ENCODE measurements around the gene SLC26A2. TPM values are rescaled to one million over a fixed set of nuclear protein-coding genes. Genes with fewer than 3 reads are reported as not detected.

The SLC26A2 gene
- total RNA-seq, 5 donors from 2014 or later (not counting 1 experiment from before 2014, with no cell fraction given), result 5.2 to 11.0 (median 10.0) TPM

- no peak for DNase-seq
- ATAC-seq (replicated peaks in 1 of 4), result no peak
- Mint-ChIP-seq H3K36me3 (no peaks in the 10 kb centered on the region), H3K4me1 (no peaks in the 10 kb centered on the region), H3K27ac (no peak overlapping the region), H3K27me3 (peaks cover 6 to 7% of the 10 kb centered on the region in 2 donors), H3K9me3 (no peaks in the 10 kb centered on the region), H3K4me3 (no peak overlapping the region)
- CTCF ChIA-PET, result no interaction called here
- Histone ChIP-seq H3K36me3 (ENCODE audit: control insufficient read depth in 2 of 2, extremely low read depth in 1 of 2, insufficient read depth in 1 of 2, low read length in 1 of 2) (no peaks in the 10 kb centered on the region), H3K27ac (ENCODE audit: low read length) (no peak overlapping the region), H3K4me3 (ENCODE audit: control insufficient read depth in 1 of 2, extremely low read depth in 1 of 2, low read length in 1 of 2) (no peak overlapping the region), H3K4me1 (ENCODE audit: control insufficient read depth in 1 of 2, extremely low read depth in 1 of 2, insufficient read depth in 2 of 2, low read length in 2 of 2) (no peaks in the 10 kb centered on the region), H3K9me3 (no peaks in the 10 kb centered on the region), H3K27me3 (replicated peaks in 1 of 2; ENCODE audit: control insufficient read depth in 2 of 2, extremely low read depth in 1 of 2, insufficient read depth in 2 of 2, low read length in 1 of 2) (peaks cover 0 to 13% of the 10 kb centered on the region in 2 experiments)
- POLR2A ChIA-PET, result interaction anchor here in 1 of 2 donors (0.6 kb wide), 1 partner anchor 68 kb away, joined by 4 read pairs; no protein-coding TSS in a partner anchor
- 100% methylated on average over 1 of the region's 5 CpGs for WGBS (ENCODE audit: insufficient coverage)
These were observed 11.6 kb upstream of the SLC26A2 start for GRCh38 chr5:149948993-149949392.

GRCh38 chr5:149951138-149951749 is 9.3 kb upstream of the SLC26A2 start:
- DNase-seq, result no peak
- POLR2A ChIA-PET, result no interaction called here
- WGBS (ENCODE audit: insufficient coverage), result 83% methylated on average over 4 of the region's 6 CpGs

GRCh38 chr5:149953436-149954121 is 7.0 kb upstream of the SLC26A2 start:
- CTCF ChIA-PET, result interaction anchor here in 1 of 2 donors (0.6 kb wide), 1 partner anchor 13 kb away, joined by 3 read pairs; no protein-coding TSS in a partner anchor
- H3K27me3 Mint-ChIP-seq, result peaks cover under 1 to 4% of the 10 kb centered on the region in 2 donors
- H3K4me3 Mint-ChIP-seq, result no peak overlapping the region
- WGBS (ENCODE audit: insufficient coverage), result 94% methylated on average over 6 of the region's 9 CpGs
- H3K9me3 ChIP-seq, result no peaks in the 10 kb centered on the region
- H3K4me1 Mint-ChIP-seq, result no peaks in the 10 kb centered on the region
- DNase-seq (no peak), ATAC-seq (replicated peaks in 1 of 4) (no peak)
- POLR2A ChIA-PET, result no interaction called here
- H3K4me1 ChIP-seq (ENCODE audit: control insufficient read depth in 1 of 2, extremely low read depth in 1 of 2, insufficient read depth in 2 of 2, low read length in 2 of 2), result no peaks in the 10 kb centered on the region
- no peak overlapping the region for H3K27ac Mint-ChIP-seq
- H3K27me3 ChIP-seq (replicated peaks in 1 of 2; ENCODE audit: control insufficient read depth in 2 of 2, extremely low read depth in 1 of 2, insufficient read depth in 2 of 2, low read length in 1 of 2), result peaks cover 0 to 10% of the 10 kb centered on the region in 2 experiments
- H3K9me3 Mint-ChIP-seq, result no peaks in the 10 kb centered on the region
- no peaks in the 10 kb centered on the region for H3K36me3 ChIP-seq (ENCODE audit: control insufficient read depth in 2 of 2, extremely low read depth in 1 of 2, insufficient read depth in 1 of 2, low read length in 1 of 2)
- H3K36me3 Mint-ChIP-seq, result no peaks in the 10 kb centered on the region
- H3K27ac ChIP-seq (ENCODE audit: low read length), result no peak overlapping the region
- no peak overlapping the region for H3K4me3 ChIP-seq (ENCODE audit: control insufficient read depth in 1 of 2, extremely low read depth in 1 of 2, low read length in 1 of 2)

More at GRCh38 chr5:149951138-149951749, 9.3 kb upstream of the SLC26A2 start:
- Mint-ChIP-seq H3K4me1 (no peaks in the 10 kb centered on the region), H3K4me3 (no peak overlapping the region), H3K9me3 (no peaks in the 10 kb centered on the region), H3K27me3 (peaks cover 6 to 7% of the 10 kb centered on the region in 2 donors), H3K27ac (no peak overlapping the region), H3K36me3 (no peaks in the 10 kb centered on the region)
- H3K4me1 ChIP-seq (ENCODE audit: control insufficient read depth in 1 of 2, extremely low read depth in 1 of 2, insufficient read depth in 2 of 2, low read length in 2 of 2), result no peaks in the 10 kb centered on the region
- H3K36me3 ChIP-seq (ENCODE audit: control insufficient read depth in 2 of 2, extremely low read depth in 1 of 2, insufficient read depth in 1 of 2, low read length in 1 of 2), result no peaks in the 10 kb centered on the region
- CTCF ChIA-PET, result interaction anchor here in 1 of 2 donors (0.7 to 1.1 kb wide), 2 partner anchors 41 to 578 kb away, joined by 3 read pairs; no protein-coding TSS in a partner anchor
- no peak overlapping the region for H3K4me3 ChIP-seq (ENCODE audit: control insufficient read depth in 1 of 2, extremely low read depth in 1 of 2, low read length in 1 of 2)
- H3K27ac ChIP-seq (ENCODE audit: low read length), result no peak overlapping the region
- peaks cover 0 to 10% of the 10 kb centered on the region in 2 experiments for H3K27me3 ChIP-seq (replicated peaks in 1 of 2; ENCODE audit: control insufficient read depth in 2 of 2, extremely low read depth in 1 of 2, insufficient read depth in 2 of 2, low read length in 1 of 2)
- ATAC-seq (replicated peaks in 1 of 4), result no peak
- H3K9me3 ChIP-seq, result no peaks in the 10 kb centered on the region

GRCh38 chr5:149954798-149955197 is 5.8 kb upstream of the SLC26A2 start:
- Histone ChIP-seq H3K4me3 (ENCODE audit: control insufficient read depth in 1 of 2, extremely low read depth in 1 of 2, low read length in 1 of 2) (no peak overlapping the region), H3K36me3 (ENCODE audit: control insufficient read depth in 2 of 2, extremely low read depth in 1 of 2, insufficient read depth in 1 of 2, low read length in 1 of 2) (no peaks in the 10 kb centered on the region), H3K27me3 (replicated peaks in 1 of 2; ENCODE audit: control insufficient read depth in 2 of 2, extremely low read depth in 1 of 2, insufficient read depth in 2 of 2, low read length in 1 of 2) (peaks cover 0 to 10% of the 10 kb centered on the region in 2 experiments), H3K9me3 (no peaks in the 10 kb centered on the region), H3K27ac (ENCODE audit: low read length) (no peak overlapping the region), H3K4me1 (ENCODE audit: control insufficient read depth in 1 of 2, extremely low read depth in 1 of 2, insufficient read depth in 2 of 2, low read length in 2 of 2) (peaks cover 3 to 8% of the 10 kb centered on the region in 2 experiments)
- ATAC-seq (replicated peaks in 1 of 4), result no peak
- no peak for DNase-seq
- Mint-ChIP-seq H3K27ac (no peak overlapping the region), H3K36me3 (no peaks in the 10 kb centered on the region), H3K27me3 (no peaks in the 10 kb centered on the region), H3K4me3 (no peak overlapping the region), H3K4me1 (peaks cover 7 to 9% (median 8%) of the 10 kb centered on the region in 3 donors), H3K9me3 (no peaks in the 10 kb centered on the region)
- ChIA-PET CTCF (interaction anchor here in 1 of 2 donors (0.6 kb wide), 1 partner anchor 32 kb away, joined by 3 read pairs; no protein-coding TSS in a partner anchor), POLR2A (no interaction called here)
- 85% methylated on average over 3 of the region's 6 CpGs for WGBS (ENCODE audit: insufficient coverage)

GRCh38 chr5:149956685-149957084 is 3.9 kb upstream of the SLC26A2 start:
- no peak for ATAC-seq (replicated peaks in 1 of 4)
- H3K36me3 Mint-ChIP-seq, result no peaks in the 10 kb centered on the region
- H3K27me3 ChIP-seq (replicated peaks in 1 of 2; ENCODE audit: control insufficient read depth in 2 of 2, extremely low read depth in 1 of 2, insufficient read depth in 2 of 2, low read length in 1 of 2), result peaks cover 0 to 10% of the 10 kb centered on the region in 2 experiments
- no peak overlapping the region for H3K27ac ChIP-seq (ENCODE audit: low read length)
- H3K9me3 Mint-ChIP-seq, result no peaks in the 10 kb centered on the region
- H3K4me3 ChIP-seq (ENCODE audit: control insufficient read depth in 1 of 2, extremely low read depth in 1 of 2, low read length in 1 of 2), result no peak overlapping the region
- peaks cover 6 to 21% of the 10 kb centered on the region in 2 experiments for H3K4me1 ChIP-seq (ENCODE audit: control insufficient read depth in 1 of 2, extremely low read depth in 1 of 2, insufficient read depth in 2 of 2, low read length in 2 of 2)
- peaks cover 20 to 24% (median 23%) of the 10 kb centered on the region in 3 donors for H3K4me1 Mint-ChIP-seq
- no peak overlapping the region for H3K27ac Mint-ChIP-seq
- DNase-seq, result no peak
- POLR2A ChIA-PET, result interaction anchor here in 1 of 2 donors (0.6 kb wide), 1 partner anchor 9 kb away, joined by 5 read pairs; no protein-coding TSS in a partner anchor
- 71% methylated on average over 1 of the region's 5 CpGs for WGBS (ENCODE audit: insufficient coverage)
- CTCF ChIA-PET, result interaction anchor here in 1 of 2 donors (0.7 kb wide), 1 partner anchor 53 kb away, joined by 4 read pairs; no protein-coding TSS in a partner anchor
- no peaks in the 10 kb centered on the region for H3K27me3 Mint-ChIP-seq
- H3K4me3 Mint-ChIP-seq, result no peak overlapping the region
- H3K36me3 ChIP-seq (ENCODE audit: control insufficient read depth in 2 of 2, extremely low read depth in 1 of 2, insufficient read depth in 1 of 2, low read length in 1 of 2), result no peaks in the 10 kb centered on the region
- H3K9me3 ChIP-seq, result no peaks in the 10 kb centered on the region

- H3K9me3 Mint-ChIP-seq, result no peaks in the 10 kb centered on the region
- no peak overlapping the region for H3K27ac Mint-ChIP-seq
- H3K36me3 Mint-ChIP-seq, result peaks cover 3% of the 10 kb centered on the region
- Histone ChIP-seq H3K27me3 (replicated peaks in 1 of 2; ENCODE audit: control insufficient read depth in 2 of 2, extremely low read depth in 1 of 2, insufficient read depth in 2 of 2, low read length in 1 of 2) (peaks cover 0 to 10% of the 10 kb centered on the region in 2 experiments), H3K9me3 (no peaks in the 10 kb centered on the region), H3K4me1 (ENCODE audit: control insufficient read depth in 1 of 2, extremely low read depth in 1 of 2, insufficient read depth in 2 of 2, low read length in 2 of 2) (peaks cover 6 to 21% of the 10 kb centered on the region in 2 experiments), H3K4me3 (ENCODE audit: control insufficient read depth in 1 of 2, extremely low read depth in 1 of 2, low read length in 1 of 2) (no peak overlapping the region), H3K27ac (ENCODE audit: low read length) (no peak overlapping the region), H3K36me3 (ENCODE audit: control insufficient read depth in 2 of 2, extremely low read depth in 1 of 2, insufficient read depth in 1 of 2, low read length in 1 of 2) (no peaks in the 10 kb centered on the region)
- DNase-seq, result no peak
- H3K4me1 Mint-ChIP-seq, result peaks cover 32 to 35% (median 34%) of the 10 kb centered on the region in 3 donors
- ChIA-PET POLR2A (interaction anchor here in 1 of 2 donors (0.6 kb wide), 1 partner anchor 1076 kb away, joined by 3 read pairs; no protein-coding TSS in a partner anchor), CTCF (interaction anchor here in 1 of 2 donors (0.9 kb wide), 1 partner anchor 24 kb away, joined by 3 read pairs; no protein-coding TSS in a partner anchor)
- no peaks in the 10 kb centered on the region for H3K27me3 Mint-ChIP-seq
- H3K4me3 Mint-ChIP-seq, result no peak overlapping the region
- WGBS (ENCODE audit: insufficient coverage), result no CpG with 5 or more reads among the region's 4 CpGs
- ATAC-seq (replicated peaks in 1 of 4), result no peak
These were observed 2.7 kb upstream of the SLC26A2 start for GRCh38 chr5:149957855-149958254.
